BJ (cell line): ENCODE measurements around the gene KXD1. TPM values are rescaled to one million over a fixed set of nuclear protein-coding genes. Genes with fewer than 3 reads are reported as not detected.

Experiments used
- CTCF ChIA-PET: fragments of 350-600 bp; formaldehyde crosslinking; extraction: SDS; loops from one replicate; lab custom pipeline; 2021; ENCODE audit warnings: antibody characterized with exemption, inconsistent platforms; lab: Yijun Ruan, JAX
- POLR2A ChIA-PET: fragments of 300-600 bp; sonication (Branson Sonifier 250); formaldehyde crosslinking; extraction: SDS; loops from one replicate; lab custom pipeline; 2021; ENCODE audit warnings: antibody characterized with exemption; lab: Charles Lee
- DNase-seq: peaks from one replicate; pipeline ENCODE4 v3.0.0-alpha.2; 2011; ENCODE audit warnings: low read depth
- H3K27me3 ChIP-seq: 2 replicates; pipeline ENCODE4 v1.6.0; 2011; ENCODE audit warnings: low read length; ENCODE audit not compliant: control insufficient read depth, insufficient read depth
- H3K36me3 ChIP-seq: 2 replicates; pipeline ENCODE4 v1.5.1; 2011; ENCODE audit warnings: low read length; ENCODE audit not compliant: control insufficient read depth, insufficient read depth
- H3K4me3 ChIP-seq: 2 replicates; pipeline ENCODE4 v1.5.1; 2011; ENCODE audit warnings: low read depth, mild to moderate bottlenecking, control low read depth, low read length
- polyA plus RNA-seq: library from polyadenylated mRNA; depleted of rRNA; stranded (reverse); fragments of >200 nt; gene quantifications from 2 replicates; pipeline ENCODE4 v1.2.3, GENCODE V29; 2011
- TF ChIP-seq, protein P1 (sequence below): IDR thresholded peaks from 2 replicates; pipeline ENCODE4 v1.5.1; 2011; ENCODE audit warnings: low read depth, mild to moderate bottlenecking, control low read depth, inconsistent platforms, low read length, moderate library complexity; ENCODE audit not compliant: insufficient read depth

KXD1 gene
- polyA plus RNA-seq, 1 experiment = 163 TPM

DNA sequence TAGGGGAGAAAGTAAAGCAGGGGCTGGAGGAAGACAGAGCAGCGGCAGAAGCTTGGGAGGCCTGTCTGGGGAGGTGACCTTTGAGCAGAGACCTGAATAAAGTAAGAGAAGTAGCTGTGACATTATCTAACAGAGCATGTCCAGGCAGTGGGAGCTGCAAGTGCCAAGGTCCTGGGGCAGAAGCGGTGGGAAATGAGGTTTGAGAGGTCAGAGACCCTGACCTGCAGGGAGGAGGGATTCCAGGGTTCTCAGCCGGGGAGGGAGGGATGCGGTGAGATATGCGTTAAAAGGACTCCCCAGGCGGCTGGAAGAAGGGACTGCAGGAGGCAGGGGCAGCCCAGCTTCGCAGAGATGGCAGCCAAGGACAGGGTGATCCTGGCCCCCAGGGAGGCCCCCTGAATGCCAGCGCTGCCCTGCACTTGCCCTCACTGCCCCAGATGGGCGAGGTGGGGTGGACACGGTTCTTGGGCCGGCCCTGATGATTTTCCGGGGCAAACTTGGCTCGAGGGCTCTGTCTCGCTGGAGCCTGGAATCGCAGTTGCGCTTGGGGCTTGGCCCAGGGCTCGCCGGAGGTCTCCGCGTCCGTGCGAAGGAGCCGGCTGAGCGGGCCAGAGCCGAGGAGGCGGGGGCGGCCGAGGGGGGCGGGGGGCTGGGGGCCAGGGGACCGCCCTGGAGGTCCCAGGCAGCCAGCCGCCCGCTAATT lies 45.7 kb downstream of the KXD1 start:
- DNase-seq = no peak
- CTCF ChIA-PET = interaction anchor here (1.7 to 3.0 kb wide), 2 partner anchors 9 to 14 kb away, joined by 4 to 24 read pairs; no protein-coding TSS in a partner anchor

DNA sequence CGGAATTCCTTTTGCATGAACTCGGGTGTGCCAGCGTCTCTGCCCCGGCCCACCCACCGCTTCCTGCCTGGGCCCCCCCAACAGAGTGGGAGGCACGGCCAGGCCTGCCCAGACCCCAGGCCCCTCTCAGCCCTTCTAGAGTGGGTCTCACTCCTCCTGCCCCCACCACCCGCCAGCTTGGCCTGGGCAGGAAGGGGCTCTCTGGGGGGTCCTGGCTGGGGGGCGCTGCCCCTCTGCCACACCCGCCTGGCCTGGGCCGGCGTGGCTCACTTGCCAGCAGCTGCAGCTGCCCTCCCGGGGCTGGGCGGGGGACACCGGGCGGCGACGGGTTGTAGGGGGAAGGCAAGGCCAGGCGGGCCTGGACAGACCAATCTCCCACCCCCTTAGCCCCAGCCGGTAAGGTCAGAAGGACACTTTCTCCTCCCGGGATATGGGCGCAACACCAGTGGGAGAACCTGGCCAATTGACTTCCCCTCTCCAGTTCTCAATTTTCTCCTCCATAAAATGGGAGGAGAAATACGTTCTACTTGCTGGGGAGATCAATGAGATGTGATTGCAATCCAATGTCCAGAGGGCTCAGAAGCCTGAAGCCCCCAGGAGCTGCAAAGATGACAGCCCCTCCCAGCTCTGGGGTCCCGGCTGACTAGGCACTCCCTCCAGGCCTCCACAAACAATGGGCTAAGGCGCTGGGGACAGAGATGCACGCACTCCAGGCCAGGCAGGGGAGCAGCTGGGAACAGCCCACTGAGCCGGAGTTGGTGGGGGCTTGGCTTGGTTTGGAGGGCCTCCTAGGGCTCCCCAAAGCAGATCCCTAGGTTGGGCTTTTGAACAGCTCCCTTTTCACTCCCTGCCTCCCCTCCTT lies 46.5 kb downstream of the KXD1 start:
- TF ChIP-seq, protein P1, sequence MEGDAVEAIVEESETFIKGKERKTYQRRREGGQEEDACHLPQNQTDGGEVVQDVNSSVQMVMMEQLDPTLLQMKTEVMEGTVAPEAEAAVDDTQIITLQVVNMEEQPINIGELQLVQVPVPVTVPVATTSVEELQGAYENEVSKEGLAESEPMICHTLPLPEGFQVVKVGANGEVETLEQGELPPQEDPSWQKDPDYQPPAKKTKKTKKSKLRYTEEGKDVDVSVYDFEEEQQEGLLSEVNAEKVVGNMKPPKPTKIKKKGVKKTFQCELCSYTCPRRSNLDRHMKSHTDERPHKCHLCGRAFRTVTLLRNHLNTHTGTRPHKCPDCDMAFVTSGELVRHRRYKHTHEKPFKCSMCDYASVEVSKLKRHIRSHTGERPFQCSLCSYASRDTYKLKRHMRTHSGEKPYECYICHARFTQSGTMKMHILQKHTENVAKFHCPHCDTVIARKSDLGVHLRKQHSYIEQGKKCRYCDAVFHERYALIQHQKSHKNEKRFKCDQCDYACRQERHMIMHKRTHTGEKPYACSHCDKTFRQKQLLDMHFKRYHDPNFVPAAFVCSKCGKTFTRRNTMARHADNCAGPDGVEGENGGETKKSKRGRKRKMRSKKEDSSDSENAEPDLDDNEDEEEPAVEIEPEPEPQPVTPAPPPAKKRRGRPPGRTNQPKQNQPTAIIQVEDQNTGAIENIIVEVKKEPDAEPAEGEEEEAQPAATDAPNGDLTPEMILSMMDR = no peak
- H3K4me3 ChIP-seq = no peak overlapping the region
- no peaks in the 10 kb centered on the region for H3K36me3 ChIP-seq
- H3K27me3 ChIP-seq = peaks cover 28% of the 10 kb centered on the region
- ChIA-PET POLR2A (no interaction called here), CTCF (interaction anchor here (0.7 to 3.0 kb wide), 3 partner anchors 10 to 72 kb away, joined by 3 to 24 read pairs (median 4); no protein-coding TSS in a partner anchor)
- no peak for DNase-seq

More for the DNA sequence above, 45.7 kb downstream of the KXD1 start:
- POLR2A ChIA-PET = no interaction called here
- Histone ChIP-seq H3K27me3 (peaks cover 23% of the 10 kb centered on the region), H3K36me3 (no peaks in the 10 kb centered on the region), H3K4me3 (no peak overlapping the region)
- TF ChIP-seq, protein P1 = peak; percentile 31

DNA sequence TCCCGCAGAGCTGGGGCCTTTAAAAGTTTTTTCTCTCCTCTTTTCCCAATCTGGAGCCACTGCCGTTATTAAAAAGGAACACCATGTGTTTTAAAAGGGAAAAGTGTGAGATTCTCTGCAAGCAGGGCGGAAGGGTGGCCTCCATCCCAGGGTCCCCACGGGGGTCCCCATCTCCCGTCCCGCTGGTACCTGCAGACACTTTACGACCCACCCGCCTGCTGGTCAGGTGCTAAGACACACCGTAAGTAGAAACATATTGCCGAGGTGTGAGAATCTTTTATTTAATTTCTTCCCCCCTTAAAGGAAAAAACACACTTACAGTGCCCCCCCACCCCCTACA lies 47.1 kb downstream of the KXD1 start:
- Histone ChIP-seq H3K36me3 (no peaks in the 10 kb centered on the region), H3K4me3 (no peak overlapping the region), H3K27me3 (peaks cover 30% of the 10 kb centered on the region)
- TF ChIP-seq, protein P1 = no peak
- CTCF ChIA-PET = interaction anchor here (0.6 to 3.0 kb wide), 3 partner anchors 10 to 229 kb away, joined by 3 to 24 read pairs (median 4); no protein-coding TSS in a partner anchor
- no peak for DNase-seq
- POLR2A ChIA-PET = no interaction called here

DNA sequence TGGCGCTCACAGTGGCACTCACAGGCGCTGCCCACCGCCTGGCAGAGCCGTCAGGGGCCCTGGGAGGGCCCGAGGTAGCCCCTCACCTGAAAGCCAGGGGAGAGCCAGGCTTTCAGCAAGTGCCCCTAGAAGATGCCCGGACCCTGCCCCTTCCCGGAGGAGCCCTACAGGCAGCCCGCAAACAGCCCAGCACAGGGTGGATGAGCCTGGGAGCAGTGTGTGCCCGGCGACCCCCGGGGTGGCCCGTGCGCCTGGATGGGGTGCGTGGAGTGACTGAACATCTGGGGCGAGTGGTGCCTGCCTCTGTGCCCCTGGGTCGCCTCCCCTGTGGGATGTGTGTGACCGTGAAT lies 47.5 kb downstream of the KXD1 start:
- CTCF ChIA-PET = interaction anchor here (0.6 to 3.0 kb wide), 3 partner anchors 11 to 229 kb away, joined by 3 to 24 read pairs (median 4); no protein-coding TSS in a partner anchor
- Histone ChIP-seq H3K27me3 (peaks cover 34% of the 10 kb centered on the region), H3K4me3 (no peak overlapping the region), H3K36me3 (no peaks in the 10 kb centered on the region)
- DNase-seq = no peak
- POLR2A ChIA-PET = no interaction called here
- TF ChIP-seq, protein P1 = no peak

DNA sequence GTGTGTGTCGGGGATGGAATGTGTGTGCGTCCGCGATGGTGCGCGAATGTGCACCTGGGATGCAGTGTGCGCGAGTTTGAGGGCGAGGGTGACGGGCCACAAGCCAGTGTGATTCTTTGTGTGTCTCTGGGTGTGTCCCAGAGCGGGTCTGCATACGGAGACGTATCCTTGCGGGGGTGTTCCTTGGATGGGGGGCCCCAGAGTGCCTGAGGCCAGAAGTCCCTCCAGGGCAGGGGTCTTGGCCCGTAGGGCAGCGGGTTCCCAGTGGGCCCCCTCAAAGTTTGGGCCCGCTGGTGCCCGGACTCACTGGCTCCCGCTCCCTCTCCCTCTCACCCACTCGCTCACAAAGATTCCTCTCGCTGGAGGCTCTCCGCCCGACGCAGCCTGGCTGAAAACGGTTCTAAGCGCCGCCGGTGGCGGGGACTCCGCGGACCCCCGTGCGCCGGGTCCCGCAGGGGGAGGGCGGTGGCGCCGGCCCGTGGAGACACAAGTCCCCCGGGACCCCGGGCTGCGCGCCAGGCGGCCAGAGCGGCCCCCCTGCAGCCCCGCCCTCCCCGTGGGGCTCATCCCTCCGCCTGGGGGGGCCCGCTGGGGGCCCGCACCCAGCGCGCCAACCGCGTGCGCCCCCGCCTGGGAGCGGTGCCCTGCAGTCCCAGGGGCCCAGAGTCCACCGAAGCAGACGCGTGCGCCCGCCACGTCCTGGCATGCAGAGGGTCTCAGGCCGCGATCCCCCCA lies 48.0 kb downstream of the KXD1 start:
- Histone ChIP-seq H3K36me3 (no peaks in the 10 kb centered on the region), H3K4me3 (no peak overlapping the region), H3K27me3 (peaks cover 38% of the 10 kb centered on the region)
- CTCF ChIA-PET = interaction anchor here (0.6 kb wide), 1 partner anchor 228 kb away, joined by 4 read pairs; no protein-coding TSS in a partner anchor
- POLR2A ChIA-PET = no interaction called here
- TF ChIP-seq, protein P1 = no peak
- DNase-seq = no peak
